ENCODE results near the gene INSIG2. TPM values are rescaled to one million over a fixed set of nuclear protein-coding genes. Genes with fewer than 3 reads are reported as not detected.

Gene INSIG2
- total RNA-seq, 3 donors from 2014 or later (not counting 1 experiment from before 2014, with no cell fraction given): 9.5 to 20.5 (median 13.9) TPM

DNA sequence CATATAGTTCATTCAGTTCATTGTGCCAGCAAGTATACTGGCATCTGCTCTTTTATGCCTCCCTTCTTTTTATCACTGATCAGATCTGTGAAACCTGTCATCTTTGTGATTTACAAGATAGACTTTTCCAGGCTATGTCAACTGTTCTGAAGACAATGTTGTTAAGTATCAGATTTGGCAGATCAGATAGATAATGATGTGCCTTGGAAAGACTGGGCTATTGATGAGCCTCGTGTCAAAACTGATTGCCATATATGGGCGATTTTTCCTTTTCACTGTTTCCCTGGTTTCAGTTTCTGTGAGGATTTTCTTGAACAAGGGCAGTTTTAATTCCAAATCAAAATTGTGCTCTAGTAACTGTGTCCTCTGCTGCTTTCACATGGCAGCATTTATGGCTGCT, 26.6 kb downstream of the INSIG2 start:
- DNase-seq: no peak
- no peak for ATAC-seq
- Mint-ChIP-seq H3K27ac (no peak overlapping the region), H3K9me3 (no peaks in the 10 kb centered on the region), H3K4me1 (peaks cover 4 to 5% of the 10 kb centered on the region in 2 donors), H3K36me3 (no peaks in the 10 kb centered on the region), H3K27me3 (ENCODE audit: low read depth in 2 of 2) (no peaks in the 10 kb centered on the region), H3K4me3 (no peak overlapping the region)
- intact Hi-C loops (cut with micrococcal nuclease): no loop called here
- TF ChIP-seq, protein P1, sequence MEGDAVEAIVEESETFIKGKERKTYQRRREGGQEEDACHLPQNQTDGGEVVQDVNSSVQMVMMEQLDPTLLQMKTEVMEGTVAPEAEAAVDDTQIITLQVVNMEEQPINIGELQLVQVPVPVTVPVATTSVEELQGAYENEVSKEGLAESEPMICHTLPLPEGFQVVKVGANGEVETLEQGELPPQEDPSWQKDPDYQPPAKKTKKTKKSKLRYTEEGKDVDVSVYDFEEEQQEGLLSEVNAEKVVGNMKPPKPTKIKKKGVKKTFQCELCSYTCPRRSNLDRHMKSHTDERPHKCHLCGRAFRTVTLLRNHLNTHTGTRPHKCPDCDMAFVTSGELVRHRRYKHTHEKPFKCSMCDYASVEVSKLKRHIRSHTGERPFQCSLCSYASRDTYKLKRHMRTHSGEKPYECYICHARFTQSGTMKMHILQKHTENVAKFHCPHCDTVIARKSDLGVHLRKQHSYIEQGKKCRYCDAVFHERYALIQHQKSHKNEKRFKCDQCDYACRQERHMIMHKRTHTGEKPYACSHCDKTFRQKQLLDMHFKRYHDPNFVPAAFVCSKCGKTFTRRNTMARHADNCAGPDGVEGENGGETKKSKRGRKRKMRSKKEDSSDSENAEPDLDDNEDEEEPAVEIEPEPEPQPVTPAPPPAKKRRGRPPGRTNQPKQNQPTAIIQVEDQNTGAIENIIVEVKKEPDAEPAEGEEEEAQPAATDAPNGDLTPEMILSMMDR (IDR thresholded peaks at IDR 0.05): no peak
- WGBS (ENCODE audit: insufficient coverage): 89% methylated on average over 2 of the region's 2 CpGs
- no peaks in the 10 kb centered on the region for H3K9me3 ChIP-seq (ENCODE audit: control insufficient read depth, insufficient read depth, low read length)
- H3K27ac ChIP-seq (ENCODE audit: low read length): no peak overlapping the region
- no peaks in the 10 kb centered on the region for H3K27me3 ChIP-seq (ENCODE audit: control insufficient read depth, insufficient read depth, low read length)
- no peak overlapping the region for H3K4me3 ChIP-seq (ENCODE audit: low read length)
- H3K4me1 ChIP-seq (ENCODE audit: control insufficient read depth, insufficient read depth, low read length): no peaks in the 10 kb centered on the region
- peaks cover 8% of the 10 kb centered on the region for H3K36me3 ChIP-seq (ENCODE audit: control insufficient read depth, insufficient read depth, low read length)

DNA sequence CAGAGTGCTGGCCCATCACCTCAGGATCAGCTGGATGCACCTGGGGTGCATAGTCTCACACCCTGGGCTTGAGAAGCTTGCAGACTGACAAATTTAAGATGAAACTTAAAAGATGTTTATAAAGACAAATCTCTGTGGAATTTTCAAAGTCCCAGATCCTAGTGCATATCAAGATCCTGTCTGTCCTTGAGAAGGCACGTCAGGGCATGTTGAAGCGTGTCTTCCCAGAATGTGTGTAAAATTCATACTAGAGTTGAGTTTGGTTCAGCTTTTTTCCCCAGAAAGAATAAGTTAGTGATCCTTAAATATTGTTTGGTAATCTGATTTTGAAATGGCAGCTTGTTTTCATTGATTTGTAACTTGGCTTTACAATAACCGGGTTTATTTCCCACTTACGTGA, 27.5 kb downstream of the INSIG2 start:
- TF ChIP-seq, protein P1 (IDR thresholded peaks at IDR 0.05): no peak
- no peak overlapping the region for H3K27ac ChIP-seq (ENCODE audit: low read length)
- Mint-ChIP-seq H3K4me3 (no peak overlapping the region), H3K27me3 (ENCODE audit: low read depth in 2 of 2) (no peaks in the 10 kb centered on the region), H3K27ac (no peak overlapping the region), H3K4me1 (peaks cover 4 to 5% of the 10 kb centered on the region in 2 donors), H3K36me3 (no peaks in the 10 kb centered on the region), H3K9me3 (no peaks in the 10 kb centered on the region)
- H3K27me3 ChIP-seq (ENCODE audit: control insufficient read depth, insufficient read depth, low read length): no peaks in the 10 kb centered on the region
- no peak for DNase-seq
- peaks cover 2% of the 10 kb centered on the region for H3K36me3 ChIP-seq (ENCODE audit: control insufficient read depth, insufficient read depth, low read length)
- 96% methylated on average over 4 of the region's 4 CpGs for WGBS (ENCODE audit: insufficient coverage)
- H3K4me3 ChIP-seq (ENCODE audit: low read length): no peak overlapping the region
- H3K4me1 ChIP-seq (ENCODE audit: control insufficient read depth, insufficient read depth, low read length): no peaks in the 10 kb centered on the region
- intact Hi-C loops (cut with micrococcal nuclease): no loop called here
- no peak for ATAC-seq
- no peaks in the 10 kb centered on the region for H3K9me3 ChIP-seq (ENCODE audit: control insufficient read depth, insufficient read depth, low read length)

DNA sequence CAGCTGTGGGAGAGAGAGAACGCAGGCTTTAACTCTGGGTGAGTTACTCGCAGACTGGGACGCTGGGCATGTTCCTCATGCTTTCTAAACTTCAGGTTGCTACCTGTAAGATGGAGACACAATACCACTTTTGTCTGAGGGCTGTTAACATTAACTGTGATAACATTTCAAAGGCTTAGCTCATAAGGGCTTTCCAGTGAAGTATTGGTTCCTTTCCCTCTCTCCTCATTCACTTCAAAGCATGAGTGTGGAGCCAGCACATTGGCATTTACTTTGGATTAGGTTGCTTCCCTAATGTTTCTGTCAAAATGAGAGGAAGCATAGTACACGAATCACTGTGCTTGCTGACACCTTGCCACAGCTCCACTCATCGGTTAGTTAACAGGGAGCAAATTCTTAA, 30.2 kb downstream of the INSIG2 start:
- no peak for DNase-seq
- no peaks in the 10 kb centered on the region for H3K9me3 Mint-ChIP-seq
- no peak overlapping the region for H3K27ac ChIP-seq (ENCODE audit: low read length)
- no peaks in the 10 kb centered on the region for H3K36me3 Mint-ChIP-seq
- ATAC-seq: no peak
- H3K4me3 Mint-ChIP-seq: no peak overlapping the region
- no peak overlapping the region for H3K4me3 ChIP-seq (ENCODE audit: low read length)
- TF ChIP-seq, protein P1 (IDR thresholded peaks at IDR 0.05): no peak
- no peaks in the 10 kb centered on the region for H3K36me3 ChIP-seq (ENCODE audit: control insufficient read depth, insufficient read depth, low read length)
- H3K9me3 ChIP-seq (ENCODE audit: control insufficient read depth, insufficient read depth, low read length): no peaks in the 10 kb centered on the region
- peaks cover 4% of the 10 kb centered on the region for H3K4me1 ChIP-seq (ENCODE audit: control insufficient read depth, insufficient read depth, low read length)
- H3K4me1 Mint-ChIP-seq: peaks cover 12 to 18% of the 10 kb centered on the region in 2 donors
- H3K27ac Mint-ChIP-seq: no peak overlapping the region
- no peaks in the 10 kb centered on the region for H3K27me3 ChIP-seq (ENCODE audit: control insufficient read depth, insufficient read depth, low read length)
- intact Hi-C loops (cut with micrococcal nuclease): no loop called here
- no peaks in the 10 kb centered on the region for H3K27me3 Mint-ChIP-seq (ENCODE audit: low read depth in 2 of 2)
- 84% methylated on average over 5 of the region's 5 CpGs for WGBS (ENCODE audit: insufficient coverage)

DNA sequence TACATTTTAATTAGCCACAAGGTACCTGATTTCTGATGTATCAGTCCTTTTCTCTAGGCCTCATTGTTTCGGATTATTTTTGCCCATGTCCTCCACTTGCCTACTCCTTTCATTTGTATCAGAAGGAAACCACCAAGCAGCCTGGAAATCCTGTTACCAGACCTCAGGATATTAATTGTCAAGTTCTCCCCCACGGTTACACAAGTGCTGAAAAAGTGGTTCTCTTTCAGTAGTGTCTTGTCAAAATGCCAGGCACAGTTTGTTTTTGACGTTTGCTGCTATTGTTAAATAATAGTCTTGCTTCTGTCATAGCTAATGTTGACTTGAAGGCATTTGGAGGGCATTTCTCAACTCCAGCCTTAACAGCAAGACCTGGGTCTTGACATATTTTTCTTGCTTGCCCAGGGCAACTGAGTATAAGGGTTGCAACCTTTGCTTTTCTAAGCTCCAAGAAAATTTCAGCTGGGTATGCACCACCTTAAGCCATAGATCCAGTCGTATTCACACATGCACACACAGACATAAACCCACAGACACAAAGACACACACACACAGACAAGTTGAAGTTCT, 31.0 kb downstream of the INSIG2 start:
- TF ChIP-seq, protein P1 (IDR thresholded peaks at IDR 0.05): no peak
- WGBS (ENCODE audit: insufficient coverage): 37% methylated on average over 4 of the region's 4 CpGs
- H3K27me3 Mint-ChIP-seq (ENCODE audit: low read depth in 2 of 2): no peaks in the 10 kb centered on the region

More for the DNA sequence above, 31.0 kb downstream of the INSIG2 start:
- Mint-ChIP-seq H3K4me1 (peaks cover 12 to 18% of the 10 kb centered on the region in 2 donors), H3K9me3 (no peaks in the 10 kb centered on the region), H3K36me3 (no peaks in the 10 kb centered on the region), H3K4me3 (no peak overlapping the region), H3K27ac (no peak overlapping the region)
- H3K9me3 ChIP-seq (ENCODE audit: control insufficient read depth, insufficient read depth, low read length): no peaks in the 10 kb centered on the region
- intact Hi-C loops (cut with micrococcal nuclease): no loop called here
- H3K27ac ChIP-seq (ENCODE audit: low read length): no peak overlapping the region
- DNase-seq (no peak), ATAC-seq (no peak)
- no peak overlapping the region for H3K4me3 ChIP-seq (ENCODE audit: low read length)
- no peaks in the 10 kb centered on the region for H3K27me3 ChIP-seq (ENCODE audit: control insufficient read depth, insufficient read depth, low read length)
- H3K36me3 ChIP-seq (ENCODE audit: control insufficient read depth, insufficient read depth, low read length): no peaks in the 10 kb centered on the region
- H3K4me1 ChIP-seq (ENCODE audit: control insufficient read depth, insufficient read depth, low read length): peaks cover 4% of the 10 kb centered on the region
